Amniotic epithelial cell (primary cell): ENCODE data around the gene PTGER3.
A peak's percentile ranks its signal among the peaks of the same experiment; 100 is the strongest.

Source experiments
- DNase-seq: peaks from one replicate; pipeline ENCODE4 v3.0.0-alpha.2; 2010; ENCODE audit warnings: low read depth

The PTGER3 gene

GRCh38 chr1:71047635-71048607 is at the start of gene PTGER3:
TSS of gene PTGER3 (minus strand) at chr1:71047816. CDS start at chr1:71047577, 239 bp downstream.
- DNase-seq: no peak

- DNase-seq: no peak
Measured at GRCh38 chr1:71094913-71095312, 47.3 kb upstream of the PTGER3 start.

- DNase-seq: peak; percentile 37
Measured at GRCh38 chr1:71093938-71094337, 46.3 kb upstream of the PTGER3 start.

- DNase-seq: peak; percentile 73
Measured at GRCh38 chr1:71089536-71090270, 42.1 kb upstream of the PTGER3 start.

GRCh38 chr1:71088645-71089287 is 41.1 kb upstream of the PTGER3 start:
- DNase-seq: no peak

- DNase-seq: no peak
Measured at GRCh38 chr1:71087713-71088112, 40.1 kb upstream of the PTGER3 start.

GRCh38 chr1:71087060-71087459 is 39.4 kb upstream of the PTGER3 start:
- DNase-seq: no peak

GRCh38 chr1:71086331-71086730 is 38.7 kb upstream of the PTGER3 start:
- peak; percentile 65 for DNase-seq

GRCh38 chr1:71083271-71083670 is 35.7 kb upstream of the PTGER3 start:
- DNase-seq: peak; percentile 77

GRCh38 chr1:71081697-71082080 is 34.1 kb upstream of the PTGER3 start:
- DNase-seq: peak; percentile 82

- peak; percentile 94 for DNase-seq
Measured at GRCh38 chr1:71080739-71081696, 33.4 kb upstream of the PTGER3 start, which contains the start of gene ZRANB2. TSS of gene ZRANB2 (minus strand) at chr1:71081035. CDS start at chr1:71080995, 40 bp downstream.

- no peak for DNase-seq
Measured at GRCh38 chr1:71080230-71080738, 32.7 kb upstream of the PTGER3 start.

GRCh38 chr1:71074681-71075080 is 27.1 kb upstream of the PTGER3 start:
- no peak for DNase-seq

GRCh38 chr1:71072273-71072672 is 24.7 kb upstream of the PTGER3 start:
- no peak for DNase-seq

GRCh38 chr1:71071720-71072119 is 24.1 kb upstream of the PTGER3 start:
- no peak for DNase-seq

- DNase-seq: peak; percentile 65
Measured at GRCh38 chr1:71068325-71069240, 21.0 kb upstream of the PTGER3 start.

- no peak for DNase-seq
Measured at GRCh38 chr1:71054791-71055190, 7.2 kb upstream of the PTGER3 start.

- no peak for DNase-seq
Measured at GRCh38 chr1:71054281-71054731, 6.7 kb upstream of the PTGER3 start.

GRCh38 chr1:71053758-71054157 is 6.1 kb upstream of the PTGER3 start:
- DNase-seq: no peak

- no peak for DNase-seq
Measured at GRCh38 chr1:71053146-71053545, 5.5 kb upstream of the PTGER3 start.
